ENCODE results near the gene CSPG4. TPM values are rescaled to one million over a fixed set of nuclear protein-coding genes. Genes with fewer than 3 reads are reported as not detected.

The CSPG4 gene
- total and polyA plus RNA-seq, 4 donors = 10.6 to 160 (median 66.0) TPM

- Histone ChIP-seq H3K36me3 (ENCODE audit: control insufficient read depth in 1 of 2, insufficient read depth in 2 of 2, low read length in 1 of 2) (peaks cover 0 to 5% of the 10 kb centered on the region in 2 donors), H3K9me3 (ENCODE audit: control insufficient read depth, low read length) (no peaks in the 10 kb centered on the region), H3K27me3 (ENCODE audit: control insufficient read depth in 1 of 2, insufficient read depth in 2 of 2, low read length in 1 of 2) (no peaks in the 10 kb centered on the region), H3K4me3 (ENCODE audit: low read length in 2 of 2) (no peak overlapping the region), H3K4me1 (ENCODE audit: control insufficient read depth in 1 of 2, insufficient read depth in 2 of 2, low read length in 2 of 2) (no peaks in the 10 kb centered on the region), H3K27ac (ENCODE audit: low read depth in 1 of 2, low read length in 2 of 2) (peak overlapping the region; percentile 31 to 96)
- DNase-seq (no peak), ATAC-seq (ENCODE audit: low FRiP score) (no peak)
- 53 to 58% methylated on average over 6 to 8 of the region's 8 CpGs for WGBS, 2 donors
- intact Hi-C loops (cut with DNase I) = loop anchor here in 1 of 2 donors (5.0 kb wide), 1 partner anchor 37 kb away; no protein-coding TSS in a partner anchor
These were observed 38.3 kb downstream of the CSPG4 start for GRCh38 chr15:75674366-75674765.

- DNase-seq = peak; percentile 94 to 96
- no peaks in the 10 kb centered on the region for H3K9me3 ChIP-seq (ENCODE audit: control insufficient read depth, low read length)
- H3K27ac ChIP-seq (ENCODE audit: low read depth in 1 of 2, low read length in 2 of 2) = peak overlapping the region; percentile 71 to 96
- H3K27me3 ChIP-seq (ENCODE audit: control insufficient read depth in 1 of 2, insufficient read depth in 2 of 2, low read length in 1 of 2) = no peaks in the 10 kb centered on the region
- H3K36me3 ChIP-seq (ENCODE audit: control insufficient read depth in 1 of 2, insufficient read depth in 2 of 2, low read length in 1 of 2) = peaks cover 0 to 5% of the 10 kb centered on the region in 2 donors
- WGBS, 2 donors = 16 to 18% methylated on average over 10 of the region's 10 CpGs
- intact Hi-C loops (cut with DNase I) = loop anchor here in 1 of 2 donors (5.0 kb wide), 1 partner anchor 36 kb away; no protein-coding TSS in a partner anchor
- no peak overlapping the region for H3K4me3 ChIP-seq (ENCODE audit: low read length in 2 of 2)
- no peaks in the 10 kb centered on the region for H3K4me1 ChIP-seq (ENCODE audit: control insufficient read depth in 1 of 2, insufficient read depth in 2 of 2, low read length in 2 of 2)
- ATAC-seq (ENCODE audit: low FRiP score) = peak; percentile 82
These were observed 39.0 kb downstream of the CSPG4 start for GRCh38 chr15:75673426-75674235.

GRCh38 chr15:75672646-75673425, 39.8 kb downstream of the CSPG4 start:
- WGBS, 2 donors = 6 to 12% methylated on average over 14 of the region's 14 CpGs
- Histone ChIP-seq H3K4me3 (ENCODE audit: low read length in 2 of 2) (no peak overlapping the region), H3K9me3 (ENCODE audit: control insufficient read depth, low read length) (no peaks in the 10 kb centered on the region), H3K4me1 (ENCODE audit: control insufficient read depth in 1 of 2, insufficient read depth in 2 of 2, low read length in 2 of 2) (peaks cover 0 to under 1% of the 10 kb centered on the region in 2 donors), H3K36me3 (ENCODE audit: control insufficient read depth in 1 of 2, insufficient read depth in 2 of 2, low read length in 1 of 2) (peaks cover 0 to 5% of the 10 kb centered on the region in 2 donors), H3K27me3 (ENCODE audit: control insufficient read depth in 1 of 2, insufficient read depth in 2 of 2, low read length in 1 of 2) (no peaks in the 10 kb centered on the region), H3K27ac (ENCODE audit: low read depth in 1 of 2, low read length in 2 of 2) (peak overlapping the region; percentile 71 to 96)
- DNase-seq (peak in 1 of 2 donors; percentile 86), ATAC-seq (ENCODE audit: low FRiP score) (peak; percentile 52)
- intact Hi-C loops (cut with DNase I) = loop anchor here in 1 of 2 donors (5.0 kb wide), 1 partner anchor 36 kb away; no protein-coding TSS in a partner anchor

- Histone ChIP-seq H3K4me3 (ENCODE audit: low read length in 2 of 2) (no peak overlapping the region), H3K27me3 (ENCODE audit: control insufficient read depth in 1 of 2, insufficient read depth in 2 of 2, low read length in 1 of 2) (no peaks in the 10 kb centered on the region), H3K4me1 (ENCODE audit: control insufficient read depth in 1 of 2, insufficient read depth in 2 of 2, low read length in 2 of 2) (peaks cover 0 to 6% of the 10 kb centered on the region in 2 donors), H3K36me3 (ENCODE audit: control insufficient read depth in 1 of 2, insufficient read depth in 2 of 2, low read length in 1 of 2) (peaks cover 0 to 2% of the 10 kb centered on the region in 2 donors), H3K27ac (ENCODE audit: low read depth in 1 of 2, low read length in 2 of 2) (peak overlapping the region; percentile 10 to 96), H3K9me3 (ENCODE audit: control insufficient read depth, low read length) (no peaks in the 10 kb centered on the region)
- intact Hi-C loops (cut with DNase I) = loop anchor here in 1 of 2 donors (5.0 kb wide), 1 partner anchor 35 kb away; no protein-coding TSS in a partner anchor
- WGBS, 2 donors = 34 to 44% methylated on average over 11 of the region's 11 CpGs
- ATAC-seq (ENCODE audit: low FRiP score) (no peak), DNase-seq (no peak)
These were observed 40.7 kb downstream of the CSPG4 start for GRCh38 chr15:75671730-75672602.

- H3K9me3 ChIP-seq (ENCODE audit: control insufficient read depth, low read length) = no peaks in the 10 kb centered on the region
- intact Hi-C loops (cut with DNase I) = loop anchor here in 1 of 2 donors (5.0 kb wide), 1 partner anchor 33 kb away; no protein-coding TSS in a partner anchor
- no peak for DNase-seq
- peaks cover 0 to 6% of the 10 kb centered on the region in 2 donors for H3K4me1 ChIP-seq (ENCODE audit: control insufficient read depth in 1 of 2, insufficient read depth in 2 of 2, low read length in 2 of 2)
- H3K27me3 ChIP-seq (ENCODE audit: control insufficient read depth in 1 of 2, insufficient read depth in 2 of 2, low read length in 1 of 2) = no peaks in the 10 kb centered on the region
- ATAC-seq (ENCODE audit: low FRiP score) = no peak
- no peak overlapping the region for H3K4me3 ChIP-seq (ENCODE audit: low read length in 2 of 2)
- H3K27ac ChIP-seq (ENCODE audit: low read depth in 1 of 2, low read length in 2 of 2) = peak overlapping the region in 1 of 2 donors; percentile 39
- 76 to 79% methylated on average over 6 of the region's 6 CpGs for WGBS, 2 donors
- H3K36me3 ChIP-seq (ENCODE audit: control insufficient read depth in 1 of 2, insufficient read depth in 2 of 2, low read length in 1 of 2) = no peaks in the 10 kb centered on the region
These were observed 42.8 kb downstream of the CSPG4 start for GRCh38 chr15:75669879-75670212.

GRCh38 chr15:75669191-75669878, 43.3 kb downstream of the CSPG4 start:
- DNase-seq (no peak), ATAC-seq (ENCODE audit: low FRiP score) (no peak)
- H3K27me3 ChIP-seq (ENCODE audit: control insufficient read depth in 1 of 2, insufficient read depth in 2 of 2, low read length in 1 of 2) = no peaks in the 10 kb centered on the region
- H3K36me3 ChIP-seq (ENCODE audit: control insufficient read depth in 1 of 2, insufficient read depth in 2 of 2, low read length in 1 of 2) = no peaks in the 10 kb centered on the region
- peaks cover 0 to 6% of the 10 kb centered on the region in 2 donors for H3K4me1 ChIP-seq (ENCODE audit: control insufficient read depth in 1 of 2, insufficient read depth in 2 of 2, low read length in 2 of 2)
- H3K27ac ChIP-seq (ENCODE audit: low read depth in 1 of 2, low read length in 2 of 2) = peak overlapping the region in 1 of 2 donors; percentile 39
- intact Hi-C loops (cut with DNase I) = no loop called here
- no peaks in the 10 kb centered on the region for H3K9me3 ChIP-seq (ENCODE audit: control insufficient read depth, low read length)
- 70 to 71% methylated on average over 14 of the region's 14 CpGs for WGBS, 2 donors
- H3K4me3 ChIP-seq (ENCODE audit: low read length in 2 of 2) = no peak overlapping the region

- peak; percentile 91 for ATAC-seq (ENCODE audit: low FRiP score)
- Histone ChIP-seq H3K9me3 (ENCODE audit: control insufficient read depth, low read length) (no peaks in the 10 kb centered on the region), H3K27ac (ENCODE audit: low read depth in 1 of 2, low read length in 2 of 2) (peak overlapping the region; percentile 84 to 99), H3K36me3 (ENCODE audit: control insufficient read depth in 1 of 2, insufficient read depth in 2 of 2, low read length in 1 of 2) (no peaks in the 10 kb centered on the region), H3K4me3 (ENCODE audit: low read length in 2 of 2) (no peak overlapping the region), H3K4me1 (ENCODE audit: control insufficient read depth in 1 of 2, insufficient read depth in 2 of 2, low read length in 2 of 2) (peaks cover 0 to 6% of the 10 kb centered on the region in 2 donors), H3K27me3 (ENCODE audit: control insufficient read depth in 1 of 2, insufficient read depth in 2 of 2, low read length in 1 of 2) (no peaks in the 10 kb centered on the region)
- intact Hi-C loops (cut with DNase I) = no loop called here
- WGBS, 2 donors = 5 to 10% methylated on average over 12 to 15 of the region's 15 CpGs
- peak; percentile 93 to 94 for DNase-seq
These were observed 45.7 kb downstream of the CSPG4 start for GRCh38 chr15:75666823-75667501.
